Activated naive CD4-positive, alpha-beta T cell (primary cell): ENCODE measurements around the gene GSTM5.
"Not testable (repeated sequence)": the region's sequence is repeated elsewhere in the genome, so short reads cannot be mapped to it uniquely, and the experiment has no call there.

ENCODE experiments used
- DNase-seq, 4 experiments: peaks; one replicate each; lab custom pipeline; 2025; lab: John Stamatoyannopoulos, UW

Gene GSTM5

GRCh38 chr1:109761227-109762038 lies 49.4 kb downstream of the GSTM5 start:
- no peak for DNase-seq

GRCh38 chr1:109762039-109762585 lies 50.1 kb downstream of the GSTM5 start:
- DNase-seq: no peak

- no peak for DNase-seq
These were observed 51.0 kb downstream of the GSTM5 start for GRCh38 chr1:109762821-109763645.

DNA sequence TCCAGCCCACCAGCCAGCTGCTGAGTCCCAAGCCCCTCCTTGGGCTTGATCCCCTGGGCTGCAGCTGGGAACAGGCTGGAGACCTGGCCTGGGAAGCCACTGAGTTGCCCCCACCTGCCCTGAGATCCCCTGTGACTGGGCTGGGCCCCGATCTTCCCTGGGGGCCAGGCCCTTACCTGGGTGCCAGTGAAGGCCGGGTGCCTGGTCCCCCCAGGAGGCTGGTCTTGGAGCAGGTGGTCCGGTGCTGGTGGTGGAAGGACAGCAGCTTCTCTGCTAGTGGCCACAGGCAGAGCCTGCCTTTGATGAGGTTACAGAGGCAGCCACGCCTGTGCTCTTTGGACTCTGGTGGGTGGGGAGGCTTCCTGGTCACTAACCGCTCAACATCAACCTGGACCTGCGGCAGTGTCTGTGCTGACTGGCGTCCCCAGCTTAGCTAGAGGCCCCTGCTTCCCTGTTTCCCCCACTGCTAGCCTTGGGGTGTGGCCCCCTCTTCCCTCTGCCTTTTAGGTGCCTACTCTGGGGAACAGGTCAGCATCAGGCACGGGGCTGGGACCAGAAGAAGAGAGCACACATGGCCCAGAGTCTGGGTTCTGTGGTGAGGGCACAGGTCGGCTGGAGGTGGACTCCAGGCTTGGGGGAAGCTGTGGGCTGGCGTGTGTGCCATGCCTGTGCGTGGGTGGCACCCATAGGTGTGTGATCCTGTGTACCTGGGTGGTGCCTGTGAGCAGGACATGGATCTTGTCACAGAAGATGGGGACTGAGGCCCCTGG lies 51.8 kb downstream of the GSTM5 start, which contains the start of gene EPS8L3:
Gene EPS8L3, minus strand, starts transcription at position 278 of the 770 bp plus-strand sequence. CDS start 2,174 bp downstream, outside the sequence.
- no peak for DNase-seq

DNA sequence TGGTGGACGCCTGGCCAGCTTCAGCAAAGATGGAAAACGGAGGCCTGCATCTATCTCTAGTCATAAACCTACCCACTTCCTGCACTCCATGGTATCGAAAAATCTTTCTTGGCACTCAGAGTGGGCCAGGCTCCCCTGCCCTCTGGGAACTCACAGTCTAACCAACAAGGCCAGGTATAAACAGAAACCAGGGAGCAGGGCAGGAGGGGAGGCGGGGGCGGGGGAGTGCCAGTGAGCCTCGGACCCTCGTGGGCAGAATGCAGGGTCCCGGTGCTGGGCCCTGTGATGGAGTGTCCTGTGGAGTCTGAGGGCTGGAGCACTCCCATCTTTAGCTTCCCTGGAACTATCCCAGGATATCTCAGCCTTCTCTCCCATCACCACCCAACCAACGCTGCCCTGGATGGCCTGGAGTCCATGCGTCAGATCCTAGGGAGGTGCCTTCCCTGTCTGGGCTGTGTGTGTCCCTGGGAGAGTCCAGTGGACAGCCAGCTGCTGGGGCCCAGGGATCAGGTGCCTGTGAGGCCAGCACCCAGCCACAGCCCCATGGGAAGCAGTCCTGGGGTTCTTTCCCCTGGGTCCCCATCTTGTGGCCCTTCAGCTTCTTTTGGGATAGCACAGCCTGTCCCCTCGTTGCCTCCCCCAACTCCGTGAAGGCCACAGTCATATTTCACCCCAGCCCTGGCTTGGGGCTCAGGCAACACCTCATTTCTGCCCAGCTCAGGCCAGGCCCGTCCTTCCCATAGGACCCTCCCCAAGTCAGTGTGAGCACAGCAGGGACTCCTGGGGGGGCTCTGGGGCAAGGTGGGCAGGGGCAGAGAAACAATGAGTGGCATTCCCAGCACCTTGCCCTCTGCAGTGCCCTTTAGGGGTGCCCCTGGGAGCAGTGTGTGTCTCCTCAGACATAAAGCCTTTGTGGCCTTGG lies 52.8 kb downstream of the GSTM5 start:
- no peak for DNase-seq

DNA sequence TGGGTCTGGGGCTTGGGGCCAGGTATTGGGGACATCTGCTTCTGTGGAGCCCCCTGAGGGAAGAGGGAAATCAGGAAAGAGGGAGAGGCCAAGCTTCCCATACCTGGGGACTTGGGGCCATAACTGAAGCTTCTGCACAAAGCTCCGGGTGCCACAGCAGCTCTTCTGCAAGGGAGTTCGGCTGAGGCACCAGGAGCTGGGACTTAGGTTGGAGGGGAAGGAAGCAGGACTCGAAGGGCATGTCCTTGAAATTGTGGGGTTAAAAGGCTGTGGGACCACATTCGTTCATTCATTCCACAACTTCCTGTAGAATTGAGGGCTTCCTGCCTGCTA lies 53.4 kb downstream of the GSTM5 start:
- no peak for DNase-seq

DNA sequence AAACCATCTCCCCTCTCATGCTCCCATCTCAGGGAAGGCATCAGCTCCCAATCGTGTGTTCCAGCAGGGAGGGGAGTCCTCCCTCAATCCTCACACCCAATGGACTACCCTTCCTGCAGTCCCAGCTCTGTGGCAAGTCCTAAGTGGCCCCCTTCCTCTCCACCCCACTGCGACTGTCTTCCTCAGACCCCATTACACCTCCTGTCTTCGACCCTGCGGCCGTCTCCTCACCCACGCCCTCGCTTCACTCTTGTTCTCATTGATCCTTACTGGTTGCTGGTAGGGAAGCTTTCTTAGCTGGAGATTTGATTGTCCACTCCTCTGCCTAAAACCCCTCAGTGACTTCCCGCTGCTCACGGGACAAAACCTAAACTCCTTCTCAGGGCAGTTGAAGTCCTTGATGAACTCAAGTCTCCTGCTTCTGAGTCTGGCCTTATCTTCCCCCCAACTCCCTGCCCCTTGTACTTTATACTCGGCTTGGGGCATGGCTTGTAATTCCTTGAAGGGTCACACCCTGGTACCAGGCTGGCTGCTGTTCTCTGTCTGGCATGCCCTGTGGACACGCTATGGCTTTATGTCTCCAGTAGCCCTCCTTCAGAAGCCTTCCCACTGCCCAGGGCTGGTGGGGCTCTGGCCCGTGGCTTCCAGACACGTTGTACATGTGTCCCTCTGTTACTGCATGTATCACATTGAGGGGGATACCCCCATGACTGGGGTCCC lies 54.0 kb downstream of the GSTM5 start:
- DNase-seq: no peak

DNA sequence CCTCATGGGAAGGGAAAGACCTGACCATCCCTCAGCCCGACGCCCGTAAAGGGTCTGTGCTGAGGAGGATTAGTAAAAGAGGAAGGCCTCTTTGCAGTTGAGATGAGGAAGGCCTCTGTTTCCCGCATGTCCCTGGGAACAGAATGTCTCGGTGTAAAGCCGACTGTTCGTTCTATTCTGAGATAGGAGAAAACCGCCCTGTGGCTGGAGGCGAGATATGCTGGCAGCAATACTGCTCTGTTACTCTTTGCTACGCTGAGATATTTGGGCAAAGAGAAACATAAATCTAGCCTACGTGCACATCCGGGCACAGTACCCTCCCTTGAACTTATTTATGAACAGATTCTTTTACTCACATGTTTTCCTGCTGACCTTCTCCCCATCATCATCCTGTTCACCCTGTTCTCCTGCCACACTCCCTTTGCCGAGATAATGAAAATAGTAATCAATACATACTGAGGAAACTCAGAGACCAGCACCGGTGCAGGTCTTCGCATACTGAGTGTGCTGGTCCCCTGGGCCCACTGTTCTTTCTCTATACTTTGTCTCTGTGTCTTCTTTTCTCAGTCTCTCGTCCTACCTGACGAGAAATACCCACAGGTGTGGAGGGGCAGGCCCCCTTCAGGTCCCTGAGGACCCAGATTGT lies 55.1 kb downstream of the GSTM5 start:
- DNase-seq: not testable (repeated sequence)
